Skeletal muscle cell (primary cell): Measurements from ENCODE around the gene THUMPD3.
A peak's percentile ranks its signal among the peaks of the same experiment; 100 is the strongest.

Source experiments
- DNase-seq: peaks from one replicate; pipeline ENCODE4 v3.0.0-alpha.2; 2010; ENCODE audit warnings: low read depth
- H3K4me3 ChIP-seq: 2 replicates; pipeline ENCODE4 v1.5.1; 2011; ENCODE audit warnings: low read depth, mild to moderate bottlenecking, control low read depth, low read length, moderate library complexity

Gene THUMPD3

DNA sequence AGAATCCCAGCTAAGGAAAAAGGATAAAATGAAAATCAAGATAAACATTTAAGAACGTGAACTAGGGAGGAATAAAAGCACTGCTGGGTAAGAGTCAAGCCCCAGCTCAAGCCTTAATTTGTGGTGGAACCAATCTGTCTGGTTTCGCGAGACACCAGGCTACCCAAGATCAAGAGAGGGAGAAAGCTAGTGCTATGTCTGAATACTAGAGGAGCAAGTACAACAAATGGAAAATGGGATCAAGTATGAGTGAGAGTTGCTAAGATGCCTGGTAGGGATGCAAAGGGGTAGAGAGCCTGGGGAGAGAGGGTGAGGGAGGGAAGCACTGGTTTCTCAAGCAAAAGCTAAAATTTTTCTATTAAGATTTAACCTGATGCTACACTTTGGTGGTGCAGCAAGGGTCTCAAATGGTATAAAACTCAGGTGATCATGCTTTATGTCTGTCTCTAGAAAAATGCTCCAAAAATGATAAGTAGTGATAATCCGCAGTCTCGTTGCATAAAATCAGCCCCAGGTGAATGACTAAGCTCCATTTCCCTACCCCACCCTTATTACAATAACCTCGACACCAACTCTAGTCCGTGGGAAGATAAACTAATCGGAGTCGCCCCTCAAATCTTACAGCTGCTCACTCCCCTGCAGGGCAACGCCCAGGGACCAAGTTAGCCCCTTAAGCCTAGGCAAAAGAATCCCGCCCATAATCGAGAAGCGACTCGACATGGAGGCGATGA lies 32.9 kb downstream of the THUMPD3 start:
- H3K4me3 ChIP-seq, result peak overlapping the region; percentile 76
- no peak for DNase-seq

DNA sequence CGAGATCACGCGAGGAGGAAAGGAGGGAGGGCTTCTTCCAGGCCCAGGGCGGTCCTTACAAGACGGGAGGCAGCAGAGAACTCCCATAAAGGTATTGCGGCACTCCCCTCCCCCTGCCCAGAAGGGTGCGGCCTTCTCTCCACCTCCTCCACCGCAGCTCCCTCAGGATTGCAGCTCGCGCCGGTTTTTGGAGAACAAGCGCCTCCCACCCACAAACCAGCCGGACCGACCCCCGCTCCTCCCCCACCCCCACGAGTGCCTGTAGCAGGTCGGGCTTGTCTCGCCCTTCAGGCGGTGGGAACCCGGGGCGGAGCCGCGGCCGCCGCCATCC lies 33.4 kb downstream of the THUMPD3 start:
- peak overlapping the region; percentile 76 for H3K4me3 ChIP-seq
- DNase-seq, result peak; percentile 96

GRCh38 chr3:9396632-9397331 lies 33.9 kb downstream of the THUMPD3 start:
- DNase-seq, result peak; percentile 100
- peak overlapping the region; percentile 76 for H3K4me3 ChIP-seq

DNA sequence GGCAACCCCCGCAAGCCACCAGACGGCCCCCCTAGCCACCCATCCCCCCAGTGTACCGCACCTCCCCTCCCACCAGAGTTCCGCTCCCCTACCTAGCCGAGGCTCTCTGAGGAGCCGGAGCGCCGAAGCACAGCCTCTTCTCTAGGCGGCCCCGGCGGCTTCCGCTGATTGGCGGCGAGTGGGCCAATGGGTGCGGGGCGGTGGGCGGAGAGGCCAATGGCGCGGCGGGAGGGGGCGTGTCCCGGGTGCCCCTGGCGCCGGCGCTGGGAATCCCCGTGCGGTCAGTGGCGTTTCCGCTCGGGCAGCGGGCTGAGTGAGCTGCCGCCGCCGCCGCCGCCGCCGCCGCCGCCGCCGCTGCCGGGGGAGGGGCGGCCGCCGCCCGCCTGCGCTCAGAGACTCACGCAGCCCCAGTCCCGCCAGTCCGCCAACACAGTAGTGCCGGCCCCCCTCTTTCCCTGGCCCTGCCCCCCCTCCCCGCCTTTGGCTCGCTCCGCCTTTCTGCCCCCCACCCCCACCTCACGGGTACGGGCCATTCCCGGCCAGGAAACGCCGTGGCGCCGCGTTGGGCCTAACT lies 34.6 kb downstream of the THUMPD3 start, which contains the start of gene SETD5:
TSS of gene SETD5 (plus strand) at position 284 of the 574 bp plus-strand sequence. CDS start 31,324 bp downstream, outside the sequence.
- H3K4me3 ChIP-seq, result peak within 1 kb of the TSS; percentile 99
- peak; percentile 90 for DNase-seq

DNA sequence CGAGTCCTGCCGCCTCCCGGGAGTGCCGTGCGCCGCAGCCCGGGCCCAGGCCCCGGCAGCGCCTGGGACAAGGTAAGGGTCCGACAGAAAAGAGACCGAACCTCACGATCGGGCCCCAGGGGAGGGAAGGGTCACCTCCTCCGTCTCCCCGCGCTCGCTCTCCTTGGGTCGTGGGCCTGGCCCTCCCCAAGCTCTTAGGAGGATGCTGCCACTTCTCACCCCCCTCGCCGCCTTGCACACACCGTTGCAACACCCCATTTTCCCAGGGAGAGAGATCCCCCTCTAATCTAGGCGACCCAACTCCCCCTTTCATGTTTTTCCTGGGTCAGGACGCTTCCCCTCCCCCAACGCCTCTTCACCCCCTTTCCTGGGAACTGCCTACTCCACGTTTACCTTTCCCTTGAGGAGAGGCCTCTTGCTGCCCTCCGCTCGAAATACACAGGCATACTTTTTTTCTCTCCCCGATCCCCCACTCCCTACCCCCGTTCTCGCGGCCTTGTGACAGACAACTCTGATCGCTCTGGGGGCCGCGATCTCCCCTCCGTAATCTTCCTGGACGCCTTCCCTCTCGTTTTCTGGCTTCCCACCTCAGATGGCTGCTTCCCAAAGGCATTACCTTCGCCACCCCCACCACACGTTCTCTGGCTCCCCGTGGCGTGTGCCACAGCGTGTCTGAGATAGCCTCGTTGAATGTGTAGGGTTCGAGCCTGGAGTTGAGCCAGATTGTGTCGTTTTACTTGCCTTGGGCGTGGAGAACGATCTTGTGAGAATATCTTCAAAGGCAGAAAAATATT lies 35.2 kb downstream of the THUMPD3 start:
- DNase-seq, result no peak

GRCh38 chr3:9398700-9399336 lies 36.0 kb downstream of the THUMPD3 start:
- H3K4me3 ChIP-seq, result peak overlapping the region; percentile 99
- no peak for DNase-seq

More for the DNA sequence above, 35.2 kb downstream of the THUMPD3 start:
- H3K4me3 ChIP-seq, result peak overlapping the region; percentile 99

DNA sequence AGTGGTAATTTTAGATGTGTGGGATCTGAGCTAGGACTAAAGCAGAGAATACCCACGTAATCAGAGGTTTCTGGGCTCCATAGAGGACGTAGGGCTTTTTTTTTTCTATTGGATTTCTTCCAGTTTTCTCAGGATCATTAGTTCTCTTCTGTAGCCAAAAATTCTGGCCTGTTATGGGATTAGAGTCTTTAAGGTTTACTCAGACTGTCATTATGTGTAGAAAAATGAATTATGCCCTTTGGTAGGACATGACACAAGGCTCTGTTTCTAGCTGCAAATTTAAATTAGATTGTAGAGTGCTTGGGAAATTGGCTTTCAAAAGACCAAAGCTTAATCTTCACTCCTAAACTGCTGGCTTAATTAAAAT lies 36.5 kb downstream of the THUMPD3 start:
- no peak for DNase-seq
- H3K4me3 ChIP-seq, result peak overlapping the region; percentile 99

- peak overlapping the region; percentile 99 for H3K4me3 ChIP-seq
- DNase-seq, result peak; percentile 95
These were observed 36.9 kb downstream of the THUMPD3 start for GRCh38 chr3:9399746-9400145.

DNA sequence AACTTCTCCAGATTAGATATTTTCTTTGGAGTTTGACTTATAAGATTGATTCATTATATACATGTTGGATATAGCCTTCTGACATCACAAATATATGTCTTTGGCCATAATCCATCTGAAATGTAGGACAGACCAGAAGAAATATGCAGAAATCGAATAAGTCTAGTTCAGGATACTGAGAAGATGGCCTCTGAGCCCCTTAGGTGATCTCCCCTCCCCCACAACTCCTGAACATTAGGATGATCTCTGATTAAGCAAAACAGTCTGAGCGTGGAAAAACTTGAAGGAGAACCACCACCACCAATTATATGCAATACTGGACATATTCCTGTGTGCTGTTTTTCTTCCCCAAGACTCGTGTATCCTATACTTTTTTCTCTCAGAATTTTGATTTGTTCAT lies 37.8 kb downstream of the THUMPD3 start:
- H3K4me3 ChIP-seq, result peak overlapping the region; percentile 99
- DNase-seq, result no peak

DNA sequence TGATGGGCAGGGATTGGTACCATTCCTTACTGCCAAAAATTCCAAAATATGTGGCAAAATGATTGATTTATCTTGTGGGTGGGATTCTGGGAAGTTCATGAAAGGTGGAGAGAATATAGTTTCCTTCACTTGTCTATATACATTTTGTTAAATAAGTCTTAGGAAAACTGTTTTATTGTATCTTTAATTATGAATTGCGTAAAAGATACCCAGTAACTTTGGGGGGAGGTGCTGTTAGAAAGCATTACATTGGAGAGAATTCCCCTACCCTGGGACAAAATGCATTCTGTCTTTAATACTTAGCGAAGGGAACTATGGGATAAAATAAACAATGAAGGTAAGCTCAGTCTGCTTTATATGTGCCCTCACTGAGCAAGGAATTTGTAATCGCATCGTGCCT lies 39.1 kb downstream of the THUMPD3 start:
- H3K4me3 ChIP-seq, result peak overlapping the region; percentile 23
- DNase-seq, result no peak

- no peak for DNase-seq
- H3K4me3 ChIP-seq, result peak overlapping the region; percentile 23
These were observed 39.8 kb downstream of the THUMPD3 start for GRCh38 chr3:9402410-9403228.

DNA sequence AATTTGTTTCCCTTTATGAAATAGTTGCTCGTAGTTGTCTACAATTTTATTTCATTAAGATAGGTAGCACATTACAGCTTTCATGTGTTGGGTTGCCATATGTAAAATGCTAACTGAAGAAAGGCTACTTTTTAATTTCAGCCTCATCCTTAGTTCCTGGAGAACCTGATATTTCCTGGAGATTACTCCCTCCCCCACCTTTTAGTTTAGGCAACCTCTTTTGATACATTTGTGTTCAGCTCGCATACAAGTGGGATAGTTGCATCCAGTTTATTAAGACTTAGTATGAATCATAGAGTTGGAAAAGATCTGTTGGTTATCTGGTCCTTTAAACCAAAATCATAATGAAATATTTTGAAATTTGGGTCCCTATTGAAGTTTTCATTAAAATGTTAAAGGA lies 40.6 kb downstream of the THUMPD3 start:
- DNase-seq, result no peak
- no peak overlapping the region for H3K4me3 ChIP-seq

DNA sequence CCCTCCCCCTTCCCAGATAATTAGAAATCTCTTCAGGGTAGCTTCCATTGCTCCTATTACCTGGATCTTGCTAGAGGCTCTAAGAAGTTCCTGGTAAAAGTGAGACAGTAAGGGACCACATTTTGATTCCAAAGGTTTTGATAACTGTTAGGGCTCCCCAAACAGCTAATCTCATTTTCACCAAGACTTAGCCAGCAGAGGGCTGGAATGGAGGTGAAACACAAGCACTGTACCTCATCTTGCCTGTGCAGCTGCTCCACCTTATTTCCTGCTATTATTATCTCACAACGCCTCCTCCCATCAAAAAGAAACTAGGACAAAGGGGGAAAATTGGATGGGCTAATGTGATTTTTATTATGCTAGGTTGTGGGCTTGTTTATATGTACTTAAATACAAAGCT lies 41.8 kb downstream of the THUMPD3 start:
- no peak for DNase-seq
- H3K4me3 ChIP-seq, result no peak overlapping the region

DNA sequence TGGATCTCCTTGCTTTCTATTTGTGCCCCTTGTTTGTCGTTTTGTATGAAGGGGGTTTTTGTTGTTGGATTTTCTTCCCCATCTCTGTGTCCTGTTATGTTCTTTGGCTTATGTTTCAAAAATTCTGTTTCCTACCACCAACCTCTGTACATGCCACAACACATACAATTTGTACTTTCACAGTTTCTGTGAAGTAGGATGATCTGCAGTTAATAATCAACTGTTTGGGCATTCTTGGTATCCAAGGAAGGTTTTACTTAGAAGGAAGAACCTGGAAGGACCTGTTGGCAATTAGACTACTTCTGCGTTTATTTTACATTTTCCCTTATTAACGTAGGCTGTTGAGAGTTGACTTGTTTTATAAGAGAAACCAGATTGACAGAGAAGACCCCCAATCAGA lies 42.9 kb downstream of the THUMPD3 start:
- no peak overlapping the region for H3K4me3 ChIP-seq
- no peak for DNase-seq

DNA sequence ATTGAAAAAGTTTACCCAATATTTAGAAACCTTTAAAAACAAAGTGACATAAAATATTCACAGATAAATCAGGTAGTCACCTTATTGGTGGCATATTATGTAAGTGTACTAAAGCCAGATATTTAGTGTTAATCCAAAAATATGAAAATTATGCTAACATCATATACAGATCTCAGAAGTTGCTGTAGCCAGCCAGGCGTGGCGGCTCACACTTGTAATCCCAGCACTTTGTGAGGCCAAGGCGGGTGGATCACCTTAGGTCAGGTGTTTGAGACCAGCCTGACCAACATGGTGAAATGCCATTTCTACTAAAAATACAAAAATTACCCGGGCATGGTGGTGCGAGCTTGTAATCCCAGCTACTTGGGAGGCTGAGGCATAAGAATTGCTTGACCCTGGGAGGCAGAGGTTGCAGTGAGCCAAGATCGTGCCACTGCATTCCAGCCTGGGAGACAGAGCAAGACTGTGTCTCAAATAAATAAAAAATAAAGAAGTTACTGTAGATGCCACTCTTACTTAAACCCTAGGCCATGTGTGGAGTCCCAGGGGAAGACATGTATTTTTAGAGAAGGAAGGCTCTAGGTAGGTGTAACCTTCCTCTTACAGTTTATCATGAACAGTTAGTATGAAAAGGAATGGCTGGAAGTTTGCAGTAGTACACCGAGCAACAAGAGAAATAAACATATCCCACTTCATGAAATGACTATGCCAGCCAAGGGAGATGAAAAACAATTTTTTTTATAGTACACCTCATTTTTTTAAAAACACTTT lies 44.2 kb downstream of the THUMPD3 start:
- no peak overlapping the region for H3K4me3 ChIP-seq
- no peak for DNase-seq

DNA sequence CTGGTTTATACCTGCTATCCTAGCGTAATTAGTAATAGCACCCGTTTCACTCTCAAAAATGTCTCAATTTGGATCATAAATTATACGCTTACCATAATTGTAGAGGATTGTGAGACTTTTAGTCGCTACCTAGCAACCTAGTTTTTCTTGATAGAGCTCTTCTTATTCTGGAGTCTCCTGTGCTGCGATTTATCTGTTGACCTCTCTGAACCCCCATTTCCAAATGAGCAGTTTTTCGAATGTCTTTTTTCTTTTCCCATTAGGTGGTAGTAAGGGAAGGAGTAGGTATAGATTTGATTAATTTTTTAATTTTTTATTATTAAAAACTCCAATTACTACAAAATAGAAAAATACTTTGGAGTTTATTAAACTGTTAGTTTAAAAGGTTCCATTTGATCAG lies 45.2 kb downstream of the THUMPD3 start:
- DNase-seq, result no peak
- H3K4me3 ChIP-seq, result no peak overlapping the region

DNA sequence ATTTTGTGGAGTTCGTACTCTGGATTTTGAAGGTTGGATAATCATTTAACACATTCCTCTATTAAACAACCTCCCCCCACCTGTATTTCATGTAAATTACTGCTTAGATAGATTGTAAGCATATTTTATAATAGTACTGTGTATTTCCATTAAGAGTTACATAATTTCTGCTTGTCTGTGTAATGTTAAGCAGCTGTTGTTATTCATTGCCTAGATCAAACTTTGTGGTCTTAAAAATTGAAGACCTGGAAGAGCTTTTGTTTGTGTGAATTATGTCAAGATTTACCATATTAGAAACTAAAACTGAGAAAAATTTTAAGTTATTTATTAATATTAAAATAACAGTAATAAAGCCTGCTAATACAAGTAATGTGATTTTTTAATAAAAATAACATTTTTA lies 45.7 kb downstream of the THUMPD3 start:
- no peak for DNase-seq
- H3K4me3 ChIP-seq, result no peak overlapping the region
